ENCODE results near the gene NCK2. TPM values are rescaled to one million over a fixed set of nuclear protein-coding genes. Genes with fewer than 3 reads are reported as not detected.

NCK2 gene
- total RNA-seq, 4 donors from 2014 or later: 56.1 to 69.6 (median 58.7) TPM

DNA sequence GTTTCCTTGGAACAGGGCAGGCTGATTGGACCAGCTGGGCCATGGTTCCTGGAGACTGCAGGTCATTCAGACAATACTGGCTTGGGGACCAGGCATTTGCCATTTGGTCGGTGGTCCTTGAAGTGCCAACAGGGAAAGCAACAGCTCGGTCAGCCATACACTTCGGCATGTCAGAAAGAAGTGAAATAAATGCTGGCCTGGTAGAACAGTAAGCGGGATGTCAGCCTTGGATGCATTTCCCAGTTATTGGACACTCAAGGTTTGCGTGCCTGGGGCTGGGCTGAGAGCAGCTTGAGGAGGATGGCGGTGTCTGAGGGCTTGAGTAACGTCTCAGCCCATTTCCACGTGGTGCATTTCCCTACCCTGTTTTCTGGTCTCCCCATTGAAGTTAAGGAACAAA is 75.4 kb downstream of the NCK2 start:
- 87 to 93% methylated on average over 8 of the region's 8 CpGs for WGBS, 2 donors
- no peak for DNase-seq (ENCODE audit: low spot score in 2 of 2)
- TF ChIP-seq, protein P1, sequence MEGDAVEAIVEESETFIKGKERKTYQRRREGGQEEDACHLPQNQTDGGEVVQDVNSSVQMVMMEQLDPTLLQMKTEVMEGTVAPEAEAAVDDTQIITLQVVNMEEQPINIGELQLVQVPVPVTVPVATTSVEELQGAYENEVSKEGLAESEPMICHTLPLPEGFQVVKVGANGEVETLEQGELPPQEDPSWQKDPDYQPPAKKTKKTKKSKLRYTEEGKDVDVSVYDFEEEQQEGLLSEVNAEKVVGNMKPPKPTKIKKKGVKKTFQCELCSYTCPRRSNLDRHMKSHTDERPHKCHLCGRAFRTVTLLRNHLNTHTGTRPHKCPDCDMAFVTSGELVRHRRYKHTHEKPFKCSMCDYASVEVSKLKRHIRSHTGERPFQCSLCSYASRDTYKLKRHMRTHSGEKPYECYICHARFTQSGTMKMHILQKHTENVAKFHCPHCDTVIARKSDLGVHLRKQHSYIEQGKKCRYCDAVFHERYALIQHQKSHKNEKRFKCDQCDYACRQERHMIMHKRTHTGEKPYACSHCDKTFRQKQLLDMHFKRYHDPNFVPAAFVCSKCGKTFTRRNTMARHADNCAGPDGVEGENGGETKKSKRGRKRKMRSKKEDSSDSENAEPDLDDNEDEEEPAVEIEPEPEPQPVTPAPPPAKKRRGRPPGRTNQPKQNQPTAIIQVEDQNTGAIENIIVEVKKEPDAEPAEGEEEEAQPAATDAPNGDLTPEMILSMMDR (IDR thresholded peaks at IDR 0.05): no peak
- TF ChIP-seq POLR2A (IDR thresholded peaks at IDR 0.05): no peak
- intact Hi-C loops (cut with DNase I; ENCODE audit: low total_unique reads): no loop called here
- no peak overlapping the region for H3K4me3 ChIP-seq (ENCODE audit: low read depth, poor library complexity, severe bottlenecking)

- 69 to 78% methylated on average over 6 of the region's 6 CpGs for WGBS, 2 donors
- no peak for DNase-seq (ENCODE audit: low spot score in 2 of 2)
- intact Hi-C loops (cut with DNase I; ENCODE audit: low total_unique reads): no loop called here
- TF ChIP-seq, protein P1 (IDR thresholded peaks at IDR 0.05): no peak
- TF ChIP-seq POLR2A (IDR thresholded peaks at IDR 0.05): no peak
- H3K4me3 ChIP-seq (ENCODE audit: low read depth, poor library complexity, severe bottlenecking): no peak overlapping the region
Measured at GRCh38 chr2:105820691-105821090, 76.0 kb downstream of the NCK2 start.

- no peak for DNase-seq (ENCODE audit: low spot score in 2 of 2)
- WGBS, 2 donors: 64 to 68% methylated on average over 12 of the region's 12 CpGs
- intact Hi-C loops (cut with DNase I; ENCODE audit: low total_unique reads): no loop called here
- TF ChIP-seq, protein P1 (IDR thresholded peaks at IDR 0.05): no peak
- TF ChIP-seq POLR2A (IDR thresholded peaks at IDR 0.05): no peak
- H3K4me3 ChIP-seq (ENCODE audit: low read depth, poor library complexity, severe bottlenecking): no peak overlapping the region
Measured at GRCh38 chr2:105821428-105822125, 76.9 kb downstream of the NCK2 start.

- no peak for TF ChIP-seq POLR2A (IDR thresholded peaks at IDR 0.05)
- TF ChIP-seq, protein P1 (IDR thresholded peaks at IDR 0.05): no peak
- 63 to 64% methylated on average over 7 of the region's 7 CpGs for WGBS, 2 donors
- intact Hi-C loops (cut with DNase I; ENCODE audit: low total_unique reads): no loop called here
- no peak overlapping the region for H3K4me3 ChIP-seq (ENCODE audit: low read depth, poor library complexity, severe bottlenecking)
- no peak for DNase-seq (ENCODE audit: low spot score in 2 of 2)
Measured at GRCh38 chr2:105822186-105822585, 77.5 kb downstream of the NCK2 start.

DNA sequence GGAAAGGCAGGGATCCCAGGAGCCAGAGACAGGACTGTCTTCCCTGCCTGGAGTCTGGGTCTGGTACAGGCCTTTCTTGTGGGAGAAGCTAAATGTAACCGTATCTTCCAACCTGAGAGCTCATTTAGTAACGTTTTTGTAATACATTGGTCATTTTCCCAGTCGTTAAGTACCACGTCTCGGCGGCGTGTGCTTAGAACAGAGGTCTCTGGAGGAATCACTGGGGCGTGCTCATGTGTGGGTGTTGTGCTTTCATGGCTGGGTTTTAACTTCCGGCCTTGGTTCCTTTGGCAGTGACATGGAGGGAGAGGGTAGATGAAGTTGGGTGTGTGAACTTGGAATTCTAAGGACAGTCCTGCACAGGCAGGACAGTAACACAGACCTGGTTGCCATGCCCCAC is 79.7 kb downstream of the NCK2 start:
- intact Hi-C loops (cut with DNase I; ENCODE audit: low total_unique reads): no loop called here
- TF ChIP-seq POLR2A (IDR thresholded peaks at IDR 0.05): no peak
- TF ChIP-seq, protein P1 (IDR thresholded peaks at IDR 0.05): no peak
- DNase-seq (ENCODE audit: low spot score in 2 of 2): no peak
- WGBS, 2 donors: 82 to 87% methylated on average over 9 of the region's 9 CpGs
- no peak overlapping the region for H3K4me3 ChIP-seq (ENCODE audit: low read depth, poor library complexity, severe bottlenecking)
